ENCODE results near the gene REV3L.

DNA sequence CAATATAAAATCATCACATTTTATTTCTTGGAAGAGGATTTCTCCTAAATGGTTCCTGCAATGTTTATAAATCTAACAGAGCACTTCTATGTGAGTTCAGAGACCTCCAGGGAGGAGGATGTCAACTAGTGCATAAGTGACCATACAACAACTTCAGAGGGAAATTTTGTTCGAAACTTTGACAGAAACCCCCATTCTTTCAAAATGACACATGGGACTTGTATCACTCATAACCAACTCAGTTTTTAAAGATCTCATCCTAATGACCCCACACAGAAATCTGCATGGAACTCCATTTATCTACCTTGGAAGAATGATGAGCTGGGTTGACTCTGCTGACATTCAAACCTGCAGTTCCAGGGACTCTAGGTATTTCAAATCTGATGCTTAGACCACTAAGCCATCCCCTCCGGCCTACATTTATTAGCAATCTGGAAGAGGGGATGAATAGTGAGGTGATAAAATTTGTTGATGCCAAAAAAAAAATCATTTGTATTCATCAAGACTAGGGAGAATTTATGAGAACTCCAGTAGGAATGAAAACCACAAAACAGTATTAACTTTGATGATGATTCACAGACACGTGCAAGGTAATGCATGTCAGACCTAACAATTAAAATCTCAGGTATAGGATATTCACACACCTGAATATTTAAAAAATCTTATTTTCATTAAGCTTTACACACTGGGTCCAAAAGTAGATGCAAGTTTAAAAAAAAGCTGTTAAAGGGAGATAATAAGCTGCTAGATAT lies 153.0 kb downstream of the REV3L start:
- TF ChIP-seq CTCF (conservative IDR thresholded peaks at IDR 0.05; ENCODE audit: low read depth, low read length) (no peak), EZH2 (IDR thresholded peaks at IDR 0.05; ENCODE audit: low read length, unreplicated experiment) (no peak)

All from PC-3 (cell line).